ENCODE results near the gene TRMT2A.

Gene TRMT2A

DNA sequence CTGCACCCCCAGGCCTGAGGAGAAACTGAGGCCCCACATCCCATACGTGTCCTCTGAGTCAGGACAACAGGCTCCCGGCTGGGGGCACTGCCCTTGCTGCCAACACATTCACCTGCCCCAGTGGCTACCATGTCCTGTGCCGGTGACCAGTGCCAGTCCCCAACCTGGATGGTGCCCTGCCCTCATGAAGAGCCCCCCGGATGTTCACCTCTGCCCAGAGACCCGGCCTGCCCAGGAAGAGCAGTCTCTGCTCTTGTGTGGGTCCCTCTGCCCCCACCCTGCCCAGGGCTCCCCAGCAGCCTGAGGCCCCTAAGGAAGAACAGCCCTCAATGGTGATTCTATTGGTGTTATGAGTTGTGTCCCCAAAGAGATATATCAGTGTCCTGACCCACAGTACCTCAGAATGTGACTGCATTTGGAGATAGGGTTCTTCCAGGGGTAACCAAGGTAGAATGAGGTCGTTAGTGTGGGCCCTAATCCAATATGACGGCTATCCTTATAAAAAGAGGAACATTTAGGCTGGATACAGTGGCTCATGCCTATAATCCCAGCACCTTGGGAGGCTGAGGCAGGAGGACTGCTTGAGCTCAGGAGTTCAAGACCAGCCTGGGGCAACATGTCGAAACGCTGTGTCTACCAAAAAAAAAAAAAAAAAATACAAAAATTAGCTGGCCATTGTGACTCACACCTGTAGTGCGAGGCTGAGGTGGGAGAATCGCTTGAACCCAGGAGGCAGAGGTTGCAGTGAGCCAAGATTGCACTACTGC, 50.2 kb downstream of the TRMT2A start:
- no peaks in the 10 kb centered on the region for H3K9me3 ChIP-seq (ENCODE audit: low read length)
- H3K4me1 ChIP-seq (ENCODE audit: insufficient read depth, low read length) = no peaks in the 10 kb centered on the region
- peaks cover 8% of the 10 kb centered on the region for H3K36me3 ChIP-seq (ENCODE audit: insufficient read depth, low read length)
- H2AFZ ChIP-seq (ENCODE audit: low read depth, low read length) = no peak overlapping the region
- H3K4me3 ChIP-seq (ENCODE audit: low read length) = no peak overlapping the region
- H3K27me3 ChIP-seq (ENCODE audit: insufficient read depth, low read length) = no peaks in the 10 kb centered on the region

DNA sequence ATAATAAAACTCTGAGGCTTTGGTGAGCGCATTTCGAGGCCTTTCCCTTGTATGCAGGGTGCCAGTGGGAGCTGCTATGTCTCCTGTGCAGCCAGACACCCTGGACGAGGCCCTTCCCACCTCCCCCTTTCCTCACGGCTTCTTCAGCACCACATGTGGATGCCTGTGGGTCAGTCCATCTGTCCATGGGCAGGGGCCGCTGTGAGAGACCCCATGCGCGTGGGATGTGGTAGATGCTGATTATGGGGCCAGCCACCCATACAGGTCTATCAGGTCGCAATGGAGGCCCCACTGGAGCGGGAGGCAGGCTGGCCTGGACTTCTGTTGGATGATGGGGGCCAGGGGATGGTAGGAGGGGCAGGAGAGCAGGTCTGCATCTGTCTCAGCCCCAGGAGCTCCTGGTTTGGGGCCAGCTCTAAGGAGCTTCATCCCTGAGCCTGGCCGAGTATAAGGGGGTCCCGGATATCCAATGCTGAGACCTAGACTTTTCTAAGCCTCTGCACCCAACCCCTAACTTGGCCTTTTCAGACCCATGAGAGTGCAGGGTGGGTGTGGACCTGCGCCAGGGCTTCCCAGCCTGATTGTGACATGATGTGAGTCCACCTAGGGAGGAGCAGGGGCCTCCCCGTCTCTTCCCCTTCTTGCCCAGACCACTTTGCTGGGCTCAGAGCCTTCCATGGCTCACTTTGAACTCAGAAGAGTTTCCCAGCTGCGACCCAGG, 51.0 kb downstream of the TRMT2A start:
- H3K9me3 ChIP-seq (ENCODE audit: low read length) = no peaks in the 10 kb centered on the region
- no peak overlapping the region for H2AFZ ChIP-seq (ENCODE audit: low read depth, low read length)
- H3K4me1 ChIP-seq (ENCODE audit: insufficient read depth, low read length) = no peaks in the 10 kb centered on the region
- peaks cover 13% of the 10 kb centered on the region for H3K36me3 ChIP-seq (ENCODE audit: insufficient read depth, low read length)
- H3K27me3 ChIP-seq (ENCODE audit: insufficient read depth, low read length) = no peaks in the 10 kb centered on the region
- no peak overlapping the region for H3K4me3 ChIP-seq (ENCODE audit: low read length)

- Histone ChIP-seq H3K36me3 (ENCODE audit: insufficient read depth, low read length) (peaks cover 16% of the 10 kb centered on the region), H3K4me3 (ENCODE audit: low read length) (no peak overlapping the region), H3K27me3 (ENCODE audit: insufficient read depth, low read length) (no peaks in the 10 kb centered on the region), H3K4me1 (ENCODE audit: insufficient read depth, low read length) (no peaks in the 10 kb centered on the region), H3K9me3 (ENCODE audit: low read length) (no peaks in the 10 kb centered on the region), H2AFZ (ENCODE audit: low read depth, low read length) (no peak overlapping the region)
Measured at GRCh38 chr22:20064545-20065262, 52.3 kb downstream of the TRMT2A start.

DNA sequence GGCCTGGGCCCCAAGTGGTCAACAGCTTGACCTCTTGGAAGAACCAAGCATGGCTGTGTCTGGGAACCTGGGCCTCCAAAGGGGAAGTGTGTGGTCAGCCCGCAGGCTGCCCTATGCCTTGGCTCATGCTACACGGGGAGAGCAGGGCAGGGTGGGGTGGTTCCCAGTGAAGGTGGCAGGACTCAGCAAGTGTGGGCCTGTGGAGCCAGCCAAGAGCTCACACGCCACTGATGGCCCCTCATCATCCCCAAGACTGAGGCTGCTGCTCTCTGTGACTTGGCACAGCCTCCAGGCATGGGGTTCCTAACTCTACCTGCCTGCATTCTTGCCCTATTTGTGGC, 52.9 kb downstream of the TRMT2A start:
- Histone ChIP-seq H3K36me3 (ENCODE audit: insufficient read depth, low read length) (peaks cover 16% of the 10 kb centered on the region), H3K4me1 (ENCODE audit: insufficient read depth, low read length) (no peaks in the 10 kb centered on the region), H3K27me3 (ENCODE audit: insufficient read depth, low read length) (no peaks in the 10 kb centered on the region), H3K4me3 (ENCODE audit: low read length) (no peak overlapping the region), H3K9me3 (ENCODE audit: low read length) (no peaks in the 10 kb centered on the region), H2AFZ (ENCODE audit: low read depth, low read length) (no peak overlapping the region)

DNA sequence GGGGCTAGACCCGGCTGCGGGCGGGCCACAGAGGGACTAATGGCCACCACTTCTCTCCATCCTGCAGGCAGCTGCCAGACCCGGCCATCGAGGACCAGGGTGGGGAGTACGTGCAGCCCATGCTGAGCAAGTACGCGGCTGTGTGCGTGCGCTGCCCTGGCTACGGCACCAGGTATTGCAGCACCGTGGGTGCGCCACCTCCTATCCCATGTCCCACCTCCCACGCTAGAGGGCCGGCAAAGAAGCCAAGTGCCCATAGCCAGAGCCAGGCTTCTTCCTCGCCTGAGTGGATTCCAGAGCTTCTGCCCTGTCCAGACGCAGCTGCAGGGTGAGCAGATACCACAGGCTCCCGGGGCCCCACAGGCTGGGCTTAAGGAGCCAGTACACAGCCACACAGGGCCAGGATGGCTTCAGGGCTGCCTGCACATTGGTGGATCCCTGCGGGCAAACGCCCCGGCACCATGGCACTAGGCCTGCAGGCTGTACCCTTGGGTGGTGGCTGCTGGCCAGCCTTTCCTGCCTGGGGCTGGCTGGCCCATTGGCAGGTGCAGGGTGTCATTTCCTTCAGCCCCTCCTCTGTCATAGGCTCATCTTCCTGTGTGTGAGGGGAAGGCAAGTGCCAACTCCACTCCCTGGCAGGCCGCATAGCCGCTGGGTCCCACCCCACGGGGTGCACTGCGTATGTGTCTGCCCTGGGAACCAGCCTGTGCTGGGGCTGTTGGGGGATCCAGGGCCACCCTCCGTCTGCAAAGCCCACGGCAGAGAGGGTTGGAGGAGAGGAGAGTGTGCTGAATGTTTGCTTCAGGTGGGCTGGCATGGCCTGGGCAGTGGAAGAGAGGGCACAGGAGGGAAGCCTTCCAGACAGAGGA, 53.5 kb downstream of the TRMT2A start:
- Histone ChIP-seq H2AFZ (ENCODE audit: low read depth, low read length) (no peak overlapping the region), H3K4me3 (ENCODE audit: low read length) (no peak overlapping the region), H3K4me1 (ENCODE audit: insufficient read depth, low read length) (peaks cover 4% of the 10 kb centered on the region), H3K36me3 (ENCODE audit: insufficient read depth, low read length) (peaks cover 16% of the 10 kb centered on the region), H3K9me3 (ENCODE audit: low read length) (no peaks in the 10 kb centered on the region), H3K27me3 (ENCODE audit: insufficient read depth, low read length) (no peaks in the 10 kb centered on the region)

- Histone ChIP-seq H3K4me3 (ENCODE audit: low read length) (no peak overlapping the region), H2AFZ (ENCODE audit: low read depth, low read length) (no peak overlapping the region), H3K9me3 (ENCODE audit: low read length) (no peaks in the 10 kb centered on the region), H3K36me3 (ENCODE audit: insufficient read depth, low read length) (peaks cover 16% of the 10 kb centered on the region), H3K27me3 (ENCODE audit: insufficient read depth, low read length) (no peaks in the 10 kb centered on the region), H3K4me1 (ENCODE audit: insufficient read depth, low read length) (peaks cover 5% of the 10 kb centered on the region)
Measured at GRCh38 chr22:20062766-20063083, 54.3 kb downstream of the TRMT2A start.

- Histone ChIP-seq H2AFZ (ENCODE audit: low read depth, low read length) (no peak overlapping the region), H3K4me1 (ENCODE audit: insufficient read depth, low read length) (peaks cover 5% of the 10 kb centered on the region), H3K4me3 (ENCODE audit: low read length) (no peak overlapping the region), H3K9me3 (ENCODE audit: low read length) (no peaks in the 10 kb centered on the region), H3K27me3 (ENCODE audit: insufficient read depth, low read length) (no peaks in the 10 kb centered on the region), H3K36me3 (ENCODE audit: insufficient read depth, low read length) (peaks cover 16% of the 10 kb centered on the region)
Measured at GRCh38 chr22:20062043-20062765, 54.8 kb downstream of the TRMT2A start.

Data from neuron (in vitro differentiated cells).